IPS-18c (cell line): Measurements from ENCODE around the gene IFI30.

Source experiments
- H3K4me3 ChIP-seq: 2 replicates; pipeline ENCODE4 v1.7.0; 2013; ENCODE audit warnings: low read depth, mild to moderate bottlenecking, low read length, moderate library complexity; ENCODE audit not compliant: insufficient read depth
- H3K9me3 ChIP-seq: one replicate; pipeline ENCODE4 v1.6.1; 2013; ENCODE audit warnings: mild to moderate bottlenecking, low read length, moderate library complexity; ENCODE audit not compliant: control insufficient read depth, insufficient read depth

Gene IFI30

GRCh38 chr19:18173572-18174288, at the start of gene IFI30:
Gene IFI30 (plus strand): TSS chr19:18173813. CDS start chr19:18173842, 29 bp downstream.
- H3K9me3 ChIP-seq: no peaks in the 10 kb centered on the region
- peak within 1 kb of the TSS; percentile 73 for H3K4me3 ChIP-seq

DNA sequence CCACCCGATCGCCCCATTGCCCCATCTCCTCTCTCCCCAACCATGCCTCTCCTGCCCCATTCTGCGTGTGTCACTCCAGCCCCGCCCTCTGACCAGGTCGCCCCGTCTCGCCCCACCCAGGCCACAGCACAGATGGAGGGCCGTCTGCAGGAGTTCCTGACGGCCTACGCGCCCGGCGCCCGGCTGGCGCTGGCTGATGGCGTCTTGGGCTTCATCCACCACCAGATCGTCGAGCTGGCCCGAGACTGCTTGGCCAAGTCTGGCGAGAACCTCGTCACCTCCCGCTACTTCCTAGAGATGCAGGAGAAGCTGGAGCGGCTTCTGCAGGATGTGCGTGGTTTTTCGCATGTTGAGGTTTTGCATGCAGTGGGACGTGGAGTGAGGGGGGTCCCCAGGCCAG, 49.8 kb upstream of the IFI30 start:
- Histone ChIP-seq H3K4me3 (no peak overlapping the region), H3K9me3 (peaks cover 5% of the 10 kb centered on the region)

- Histone ChIP-seq H3K9me3 (peaks cover 5% of the 10 kb centered on the region), H3K4me3 (no peak overlapping the region)
Measured at GRCh38 chr19:18126097-18126496, 47.5 kb upstream of the IFI30 start.

- Histone ChIP-seq H3K9me3 (peaks cover 5% of the 10 kb centered on the region), H3K4me3 (no peak overlapping the region)
Measured at GRCh38 chr19:18128044-18128443, 45.6 kb upstream of the IFI30 start.

GRCh38 chr19:18128805-18129204, 44.8 kb upstream of the IFI30 start:
- H3K4me3 ChIP-seq: no peak overlapping the region
- H3K9me3 ChIP-seq: peaks cover 5% of the 10 kb centered on the region

DNA sequence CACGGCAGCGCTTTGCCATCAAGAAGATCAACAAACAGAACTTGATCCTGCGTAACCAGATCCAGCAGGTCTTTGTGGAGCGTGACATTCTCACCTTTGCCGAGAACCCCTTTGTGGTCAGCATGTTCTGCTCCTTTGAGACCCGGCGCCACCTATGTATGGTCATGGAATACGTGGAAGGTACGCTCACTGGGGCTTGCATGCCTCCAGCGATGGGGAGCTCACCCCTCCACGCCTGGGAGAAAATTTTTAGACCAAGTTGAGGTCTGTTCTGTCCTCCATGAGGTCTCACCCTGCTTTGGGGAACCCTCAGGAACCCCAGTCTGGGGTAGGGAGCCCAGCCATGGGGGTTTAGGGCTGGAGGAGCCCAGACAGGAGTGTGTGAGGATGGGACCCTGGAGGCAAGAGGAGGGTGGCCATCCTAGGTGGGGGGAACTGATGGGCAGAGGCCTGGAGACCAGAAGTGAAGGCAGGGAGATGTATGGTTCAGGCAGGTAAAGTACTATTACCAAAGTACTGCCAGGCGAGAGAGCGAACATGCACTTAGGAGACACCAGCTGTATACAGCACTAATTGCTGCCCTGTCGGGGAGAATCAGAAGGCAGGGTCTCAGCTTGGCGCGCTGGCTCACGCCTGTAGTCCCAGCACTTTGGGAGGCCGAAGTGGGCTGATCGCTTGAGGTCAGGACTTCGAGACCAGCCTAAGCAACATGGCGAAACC, 42.9 kb upstream of the IFI30 start:
- Histone ChIP-seq H3K9me3 (no peaks in the 10 kb centered on the region), H3K4me3 (no peak overlapping the region)

- H3K9me3 ChIP-seq: no peaks in the 10 kb centered on the region
Measured at GRCh38 chr19:18131841-18132596, 41.6 kb upstream of the IFI30 start.

GRCh38 chr19:18135712-18136584, 37.7 kb upstream of the IFI30 start:
- Histone ChIP-seq H3K4me3 (no peak overlapping the region), H3K9me3 (no peaks in the 10 kb centered on the region)

More at GRCh38 chr19:18131841-18132596, 41.6 kb upstream of the IFI30 start:
- no peak overlapping the region for H3K4me3 ChIP-seq

- H3K4me3 ChIP-seq: no peak overlapping the region
- no peaks in the 10 kb centered on the region for H3K9me3 ChIP-seq
Measured at GRCh38 chr19:18137242-18137641, 36.4 kb upstream of the IFI30 start.

DNA sequence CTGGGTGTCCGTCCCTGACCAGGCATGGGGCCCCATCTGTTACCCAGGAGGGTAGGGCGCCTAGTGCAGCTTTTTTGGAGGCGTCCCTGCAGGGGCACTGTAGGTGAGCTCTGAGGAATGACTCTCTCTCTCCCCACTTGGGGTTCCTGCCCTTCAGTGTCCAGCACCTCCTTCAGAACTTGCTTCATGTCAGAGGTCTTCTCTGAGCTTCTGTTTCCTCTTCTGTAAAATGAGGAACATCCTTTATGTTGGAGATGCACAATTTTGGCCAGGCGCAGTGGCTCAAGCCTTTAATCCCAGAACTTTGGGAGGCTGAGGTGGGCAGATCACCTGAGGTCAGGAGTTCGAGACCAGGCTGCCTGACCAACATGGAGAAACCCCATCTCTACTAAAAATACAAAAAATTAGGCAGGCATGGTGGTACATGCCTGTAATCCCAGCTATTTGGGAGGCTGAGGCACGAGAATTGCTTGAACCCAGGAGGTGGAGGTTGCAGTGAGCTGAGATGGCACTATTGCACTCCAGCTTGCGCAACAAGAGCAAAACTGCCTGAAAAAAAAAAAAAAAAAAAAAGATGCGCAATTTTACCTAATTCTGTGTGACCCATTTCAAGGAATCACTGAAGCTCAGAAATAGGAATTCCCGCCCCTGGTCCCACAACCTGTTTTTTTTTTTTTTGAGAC, 35.8 kb upstream of the IFI30 start:
- Histone ChIP-seq H3K4me3 (no peak overlapping the region), H3K9me3 (no peaks in the 10 kb centered on the region)

DNA sequence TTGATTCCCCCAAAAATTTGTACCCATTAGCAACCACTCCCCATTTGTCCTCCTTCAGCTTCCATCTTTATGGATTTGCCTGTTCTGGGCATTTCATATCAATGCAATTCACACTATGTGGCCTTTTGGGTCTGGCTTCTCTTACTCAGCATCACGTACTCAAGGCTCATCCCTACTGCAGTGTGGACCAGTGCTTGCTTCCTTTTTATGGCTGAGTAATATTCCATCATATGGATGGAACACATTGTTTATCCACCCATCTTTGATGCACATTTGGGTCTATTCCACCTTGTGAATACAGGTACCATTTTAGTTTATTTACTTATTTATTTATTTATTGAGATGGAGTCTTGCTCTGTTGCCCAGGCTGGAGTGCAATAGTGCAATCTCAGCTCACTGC, 33.1 kb upstream of the IFI30 start:
- Histone ChIP-seq H3K9me3 (no peaks in the 10 kb centered on the region), H3K4me3 (no peak overlapping the region)

- H3K9me3 ChIP-seq: no peaks in the 10 kb centered on the region
- no peak overlapping the region for H3K4me3 ChIP-seq
Measured at GRCh38 chr19:18141031-18141430, 32.6 kb upstream of the IFI30 start.

- H3K4me3 ChIP-seq: no peak overlapping the region
- no peaks in the 10 kb centered on the region for H3K9me3 ChIP-seq
Measured at GRCh38 chr19:18143902-18144301, 29.7 kb upstream of the IFI30 start.

GRCh38 chr19:18144361-18144760, 29.3 kb upstream of the IFI30 start:
- H3K9me3 ChIP-seq: no peaks in the 10 kb centered on the region
- no peak overlapping the region for H3K4me3 ChIP-seq

GRCh38 chr19:18144906-18145305, 28.7 kb upstream of the IFI30 start:
- no peak overlapping the region for H3K4me3 ChIP-seq
- no peaks in the 10 kb centered on the region for H3K9me3 ChIP-seq

GRCh38 chr19:18145391-18145999, 28.1 kb upstream of the IFI30 start:
- H3K4me3 ChIP-seq: no peak overlapping the region
- H3K9me3 ChIP-seq: no peaks in the 10 kb centered on the region
